Activated CD4-positive, alpha-beta T cell treated with anti-CD3 and anti-CD28 coated beads for 24 hours (primary cell): Measurements from ENCODE around the gene P2RX2.

ENCODE experiments used
- DNase-seq, 2 donors: peaks; one replicate each; pipeline ENCODE4 v3.0.0-alpha.2; 2020; ENCODE audit warnings: low read depth in 2 of 2

Gene P2RX2

GRCh38 chr12:132620113-132620898 lies 1.7 kb downstream of the P2RX2 start:
- DNase-seq, result no peak

- DNase-seq, result no peak
Measured at GRCh38 chr12:132620899-132621656, 2.5 kb downstream of the P2RX2 start.

- no peak for DNase-seq
Measured at GRCh38 chr12:132621657-132622435, 3.3 kb downstream of the P2RX2 start.

GRCh38 chr12:132622437-132623071 lies 4.0 kb downstream of the P2RX2 start:
- no peak for DNase-seq

GRCh38 chr12:132623072-132623869 lies 4.7 kb downstream of the P2RX2 start:
- no peak for DNase-seq

- DNase-seq, result no peak
Measured at GRCh38 chr12:132624186-132624855, 5.7 kb downstream of the P2RX2 start.

- no peak for DNase-seq
Measured at GRCh38 chr12:132624910-132625630, 6.5 kb downstream of the P2RX2 start.

GRCh38 chr12:132625731-132626430 lies 7.3 kb downstream of the P2RX2 start:
- no peak for DNase-seq

- DNase-seq, result no peak
Measured at GRCh38 chr12:132629330-132629729, 10.8 kb downstream of the P2RX2 start.

GRCh38 chr12:132630672-132631071 lies 12.1 kb downstream of the P2RX2 start:
- no peak for DNase-seq

GRCh38 chr12:132631666-132632065 lies 13.1 kb downstream of the P2RX2 start:
- no peak for DNase-seq

GRCh38 chr12:132632521-132633228 lies 14.1 kb downstream of the P2RX2 start:
- no peak for DNase-seq

- no peak for DNase-seq
Measured at GRCh38 chr12:132633398-132633797, 14.8 kb downstream of the P2RX2 start.

GRCh38 chr12:132633901-132634300 lies 15.3 kb downstream of the P2RX2 start:
- DNase-seq, result no peak

GRCh38 chr12:132634411-132634990 lies 15.9 kb downstream of the P2RX2 start:
- DNase-seq, result no peak

- DNase-seq, result no peak
Measured at GRCh38 chr12:132635076-132635955, 16.7 kb downstream of the P2RX2 start.

GRCh38 chr12:132637811-132638210 lies 19.2 kb downstream of the P2RX2 start:
- DNase-seq, result no peak
